H9 (cell line): ENCODE data around the gene RAB11FIP4. TPM values are rescaled to one million over a fixed set of nuclear protein-coding genes. Genes with fewer than 3 reads are reported as not detected.

ENCODE experiments used
- DNase-seq: peaks from one replicate; pipeline ENCODE4 v3.0.0-alpha.2; 2017
- H2AFZ ChIP-seq: one replicate; pipeline ENCODE4 v1.6.1; 2013; ENCODE audit warnings: mild to moderate bottlenecking, low read length, control low read depth, moderate library complexity
- H2AK5ac ChIP-seq: 2 replicates; pipeline ENCODE4 v1.6.1; 2013; ENCODE audit warnings: low read length, control low read depth, mixed read lengths; ENCODE audit not compliant: insufficient read length
- H2BK120ac ChIP-seq: one replicate; pipeline ENCODE4 v1.6.1; 2013; ENCODE audit warnings: low read depth, mild to moderate bottlenecking, low read length, control low read depth, inconsistent platforms; ENCODE audit not compliant: poor library complexity, severe bottlenecking
- H2BK12ac ChIP-seq: 2 replicates; pipeline ENCODE4 v1.6.1; 2013; ENCODE audit warnings: low read length, control low read depth, mixed read lengths, low read depth; ENCODE audit not compliant: insufficient read length
- H2BK15ac ChIP-seq: 2 replicates; pipeline ENCODE4 v1.6.1; 2013; ENCODE audit warnings: low read depth, low read length, control low read depth
- H2BK20ac ChIP-seq: one replicate; pipeline ENCODE4 v1.6.1; 2013; ENCODE audit warnings: low read depth, mild to moderate bottlenecking, low read length, control low read depth, inconsistent platforms; ENCODE audit not compliant: poor library complexity, severe bottlenecking
- H2BK5ac ChIP-seq: 2 replicates; pipeline ENCODE4 v1.6.1; 2013; ENCODE audit warnings: low read length, control low read depth, mixed read lengths; ENCODE audit not compliant: insufficient read length
- H3K14ac ChIP-seq: 2 replicates; pipeline ENCODE4 v1.6.1; 2013; ENCODE audit warnings: low read length, control low read depth; ENCODE audit not compliant: insufficient read depth
- H3K18ac ChIP-seq: 2 replicates; pipeline ENCODE4 v1.6.1; 2013; ENCODE audit warnings: low read depth, mild to moderate bottlenecking, mixed read lengths, low read length, control low read depth; ENCODE audit not compliant: insufficient read length
- H3K23ac ChIP-seq: 2 replicates; pipeline ENCODE4 v1.6.1; 2013; ENCODE audit warnings: low read length, control low read depth, mixed read lengths, low read depth; ENCODE audit not compliant: insufficient read length
- H3K23me2 ChIP-seq: 2 replicates; pipeline ENCODE4 v1.6.1; 2013; ENCODE audit warnings: low read depth, mild to moderate bottlenecking, mixed read lengths, low read length, control low read depth; ENCODE audit not compliant: insufficient read length, poor library complexity, severe bottlenecking
- H3K27ac ChIP-seq: 2 replicates; pipeline ENCODE4 v1.5.1; 2013; ENCODE audit warnings: low read length, control low read depth, mixed read lengths, low read depth; ENCODE audit not compliant: insufficient read length
- H3K27me3 ChIP-seq: 2 replicates; pipeline ENCODE4 v1.6.1; 2013; ENCODE audit warnings: low read length, control low read depth, inconsistent platforms; ENCODE audit not compliant: insufficient read depth
- H3K4ac ChIP-seq: 2 replicates; pipeline ENCODE4 v1.6.1; 2013; ENCODE audit warnings: low read depth, mild to moderate bottlenecking, control low read depth, inconsistent platforms, low read length, moderate library complexity
- H3K4me1 ChIP-seq: 2 replicates; pipeline ENCODE4 v1.6.1; 2013; ENCODE audit warnings: low read length, control low read depth, inconsistent platforms; ENCODE audit not compliant: insufficient read depth
- H3K4me2 ChIP-seq: 2 replicates; pipeline ENCODE4 v1.6.1; 2013; ENCODE audit warnings: low read length, control low read depth, mixed read lengths; ENCODE audit not compliant: insufficient read length, insufficient read depth
- H3K56ac ChIP-seq: 2 replicates; pipeline ENCODE4 v1.6.1; 2013; ENCODE audit warnings: low read depth, mild to moderate bottlenecking, mixed read lengths, low read length, control low read depth; ENCODE audit not compliant: insufficient read length
- H3K79me1 ChIP-seq: 2 replicates; pipeline ENCODE4 v1.6.1; 2013; ENCODE audit warnings: low read depth, mild to moderate bottlenecking, moderate library complexity, low read length, control low read depth, inconsistent platforms; ENCODE audit not compliant: insufficient read depth, poor library complexity, severe bottlenecking
- H3K79me2 ChIP-seq: 2 replicates; pipeline ENCODE4 v1.6.1; 2013; ENCODE audit warnings: low read length, control low read depth, inconsistent platforms; ENCODE audit not compliant: insufficient read depth
- H3K9ac ChIP-seq: 2 replicates; pipeline ENCODE4 v1.6.1; 2013; ENCODE audit warnings: low read length, control low read depth, mixed read lengths; ENCODE audit not compliant: insufficient read length; ENCODE audit errors: extremely low read depth
- H3K9me3 ChIP-seq: one replicate; pipeline ENCODE4 v1.6.1; 2013; ENCODE audit warnings: low read depth, low read length, inconsistent platforms; ENCODE audit not compliant: control insufficient read depth
- H3T11ph ChIP-seq: one replicate; pipeline ENCODE4 v1.6.1; 2013; ENCODE audit warnings: mild to moderate bottlenecking, low read length, control low read depth, inconsistent platforms
- H4K20me1 ChIP-seq: one replicate; pipeline ENCODE4 v1.6.1; 2013; ENCODE audit not compliant: control insufficient read depth, insufficient read length, insufficient read depth
- H4K5ac ChIP-seq: 2 replicates; pipeline ENCODE4 v1.6.1; 2013; ENCODE audit warnings: low read depth, mild to moderate bottlenecking, mixed read lengths, low read length, control low read depth; ENCODE audit not compliant: insufficient read length
- H4K8ac ChIP-seq: replicated peaks from 2 replicates; pipeline ENCODE4 v1.6.1; 2013; ENCODE audit warnings: low read length, control low read depth, mixed read lengths, low read depth; ENCODE audit not compliant: insufficient read length
- H4K91ac ChIP-seq: 2 replicates; pipeline ENCODE4 v1.6.1; 2013; ENCODE audit warnings: low read depth, mild to moderate bottlenecking, moderate library complexity, mixed read lengths, low read length, control low read depth; ENCODE audit not compliant: insufficient read length
- H3K27ac Mint-ChIP-seq, 3 experiments: 2 replicates in 2 of 3; 3 replicates in 1 of 3; pipeline ENCODE4 v1.8.0; 2020 to 2021; ENCODE audit warnings: mixed read lengths in 3 of 3, mild to moderate bottlenecking in 1 of 3, moderate library complexity in 1 of 3
- H3K27me3 Mint-ChIP-seq: 2 replicates; pipeline ENCODE4 v1.8.0; 2021; ENCODE audit warnings: low read depth, mild to moderate bottlenecking, moderate library complexity, mixed read lengths
- H3K36me3 Mint-ChIP-seq, 3 experiments: 2 replicates in 2 of 3; 3 replicates in 1 of 3; pipeline ENCODE4 v1.8.0; 2020 to 2021; ENCODE audit warnings: low read depth in 3 of 3, mixed read lengths in 3 of 3; ENCODE audit not compliant: insufficient read depth in 1 of 3
- H3K4me1 Mint-ChIP-seq, 2 experiments: 2 replicates each; pipeline ENCODE4 v1.8.0; 2020; ENCODE audit warnings: mixed read lengths in 2 of 2
- H3K4me3 Mint-ChIP-seq, 2 experiments: 2 replicates in 1 of 2; 3 replicates in 1 of 2; pipeline ENCODE4 v1.8.0; 2020 to 2021; ENCODE audit warnings: mild to moderate bottlenecking in 2 of 2, mixed read lengths in 2 of 2, moderate library complexity in 1 of 2
- H3K9me3 Mint-ChIP-seq, 2 experiments: 2 replicates in 1 of 2; 3 replicates in 1 of 2; pipeline ENCODE4 v1.8.0; 2020; ENCODE audit warnings: mild to moderate bottlenecking in 2 of 2, mixed read lengths in 2 of 2, moderate library complexity in 1 of 2
- CTCF ChIP-seq: fragments of 200-600 bp; sonication (generic); conservative IDR thresholded peaks from 3 replicates; pipeline ENCODE4 v1.8.0; 2021; ENCODE audit warnings: antibody characterized with exemption, mild to moderate bottlenecking
- WGBS: extraction: QIAGEN DNeasy Blood & Tissue Kit; methylation state at CpG from one replicate; pipeline ENCODE4 v1.1.7; 2013; ENCODE audit warnings: missing lambda C conversion rate, low lambda C conversion rate, mixed read lengths; ENCODE audit not compliant: insufficient read length; ENCODE audit errors: extremely low coverage; 5-methylcytosine and 5-hydroxymethylcytosine counted together
- total RNA-seq: library from RNA; stranded (reverse); gene quantifications from 2 replicates; pipeline ENCODE4 v1.2.1, GENCODE V29; 2021

Gene RAB11FIP4
- total RNA-seq, 1 experiment from 2014 or later: 25.7 TPM

GRCh38 chr17:31393749-31394146 lies 2.3 kb downstream of the RAB11FIP4 start:
- Histone ChIP-seq H2BK15ac (no peak overlapping the region), H2AFZ (no peak overlapping the region), H3K27me3 (no peaks in the 10 kb centered on the region; the same call in 1 of the 2 replicates), H3K56ac (no peak overlapping the region), H4K5ac (no peak overlapping the region), H3K18ac (no peak overlapping the region), H3K4me1 (peaks cover 3% of the 10 kb centered on the region; the same call in 1 of the 2 replicates), H2AK5ac (no peak overlapping the region), H4K8ac (no peak overlapping the region), H3K9me3 (no peaks in the 10 kb centered on the region), H3K27ac (no peak overlapping the region), H3K79me2 (no peaks in the 10 kb centered on the region), H2BK12ac (no peak overlapping the region), H3K23me2 (peaks cover 13% of the 10 kb centered on the region), H3K14ac (no peak overlapping the region), H2BK20ac (no peak overlapping the region), H2BK120ac (no peak overlapping the region), H3K4me2 (no peak overlapping the region), H3K23ac (no peak overlapping the region), H3K4ac (no peak overlapping the region), H3T11ph (no peak overlapping the region), H2BK5ac (no peak overlapping the region), H3K79me1 (no peaks in the 10 kb centered on the region), H4K91ac (no peak overlapping the region), H3K9ac (no peak overlapping the region), H4K20me1 (peaks cover 3% of the 10 kb centered on the region)
- H3K36me3 Mint-ChIP-seq: peaks cover 0 to 1% (median 0%) of the 10 kb centered on the region in 3 experiments; a peak in 2 of 7 replicates
- peak; percentile 20 for DNase-seq
- peaks cover 18% of the 10 kb centered on the region in 2 experiments for H3K4me1 Mint-ChIP-seq
- no peak overlapping the region for H3K27ac Mint-ChIP-seq
- H3K27me3 Mint-ChIP-seq: peaks cover 51% of the 10 kb centered on the region
- no CpG with 5 or more reads among the region's 7 CpGs for WGBS
- H3K4me3 Mint-ChIP-seq: peak overlapping the region in 1 of 2 experiments; percentile 45; a peak in 2 of 5 replicates
- no peak for TF ChIP-seq CTCF
- no peaks in the 10 kb centered on the region for H3K9me3 Mint-ChIP-seq
